Coronary artery (tissue), 2 donors: ENCODE data around the gene NTNG1.
"Not testable (repeated sequence)": the region's sequence is repeated elsewhere in the genome, so short reads cannot be mapped to it uniquely, and the experiment has no call there.

Experiments used
- DNase-seq: peaks from one replicate; pipeline ENCODE4 v3.0.0-alpha.2; 2017; ENCODE audit warnings: low spot score
- H3K27ac ChIP-seq, 2 donors: fragments of 200-600 bp; sonication (generic); one replicate each; pipeline ENCODE4 v1.5.1; 2016 to 2019
- H3K4me3 ChIP-seq: fragments of 200-600 bp; sonication (generic); 2 replicates; pipeline ENCODE4 v1.5.1; 2016; ENCODE audit warnings: mild to moderate bottlenecking, moderate library complexity
- TF ChIP-seq, protein P1 (sequence below): fragments of 200-600 bp; sonication (generic); IDR thresholded peaks from one replicate; pipeline ENCODE4 v1.5.1; 2019; ENCODE audit warnings: antibody characterized with exemption

Gene NTNG1

GRCh38 chr1:107232426-107232825, 91.6 kb downstream of the NTNG1 start:
- Histone ChIP-seq H3K4me3 (no peak overlapping the region), H3K27ac (no peak overlapping the region)
- TF ChIP-seq, protein P1, sequence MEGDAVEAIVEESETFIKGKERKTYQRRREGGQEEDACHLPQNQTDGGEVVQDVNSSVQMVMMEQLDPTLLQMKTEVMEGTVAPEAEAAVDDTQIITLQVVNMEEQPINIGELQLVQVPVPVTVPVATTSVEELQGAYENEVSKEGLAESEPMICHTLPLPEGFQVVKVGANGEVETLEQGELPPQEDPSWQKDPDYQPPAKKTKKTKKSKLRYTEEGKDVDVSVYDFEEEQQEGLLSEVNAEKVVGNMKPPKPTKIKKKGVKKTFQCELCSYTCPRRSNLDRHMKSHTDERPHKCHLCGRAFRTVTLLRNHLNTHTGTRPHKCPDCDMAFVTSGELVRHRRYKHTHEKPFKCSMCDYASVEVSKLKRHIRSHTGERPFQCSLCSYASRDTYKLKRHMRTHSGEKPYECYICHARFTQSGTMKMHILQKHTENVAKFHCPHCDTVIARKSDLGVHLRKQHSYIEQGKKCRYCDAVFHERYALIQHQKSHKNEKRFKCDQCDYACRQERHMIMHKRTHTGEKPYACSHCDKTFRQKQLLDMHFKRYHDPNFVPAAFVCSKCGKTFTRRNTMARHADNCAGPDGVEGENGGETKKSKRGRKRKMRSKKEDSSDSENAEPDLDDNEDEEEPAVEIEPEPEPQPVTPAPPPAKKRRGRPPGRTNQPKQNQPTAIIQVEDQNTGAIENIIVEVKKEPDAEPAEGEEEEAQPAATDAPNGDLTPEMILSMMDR: no peak
- no peak for DNase-seq

GRCh38 chr1:107236760-107237159, 95.9 kb downstream of the NTNG1 start:
- not testable (repeated sequence) for DNase-seq, H3K27ac ChIP-seq, H3K4me3 ChIP-seq

GRCh38 chr1:107243461-107243860, 102.6 kb downstream of the NTNG1 start:
- Histone ChIP-seq H3K27ac (no peak overlapping the region), H3K4me3 (no peak overlapping the region)
- TF ChIP-seq, protein P1: no peak
- no peak for DNase-seq

GRCh38 chr1:107244709-107245500, 104.1 kb downstream of the NTNG1 start:
- Histone ChIP-seq H3K4me3 (no peak overlapping the region), H3K27ac (no peak overlapping the region)
- TF ChIP-seq, protein P1: no peak
- DNase-seq: no peak

DNA sequence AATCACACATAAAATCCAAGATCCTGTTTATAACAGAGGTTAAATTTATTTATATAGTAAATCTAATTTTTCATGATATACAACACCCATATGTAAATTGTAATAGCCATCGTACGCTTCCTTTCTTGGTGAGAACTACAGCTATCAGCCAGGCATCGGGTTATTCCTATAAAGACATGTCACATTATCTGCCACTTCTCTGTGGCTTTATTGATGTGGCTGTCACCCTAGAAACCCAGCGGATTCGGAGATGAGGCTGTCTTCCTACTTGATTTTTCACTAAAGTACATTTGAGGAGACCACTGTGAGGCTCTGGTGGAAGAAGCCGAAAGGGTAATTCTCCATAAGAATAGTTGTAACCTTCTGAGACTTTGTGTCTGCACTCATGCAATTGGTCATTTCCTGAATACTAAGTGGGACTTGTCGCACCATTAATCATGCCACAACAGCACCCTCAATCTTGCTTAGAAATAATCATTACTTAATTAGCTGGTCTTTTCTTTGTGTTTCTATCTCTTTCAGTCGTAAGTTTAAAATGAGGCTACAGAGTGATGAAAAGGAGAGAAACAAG, 106.0 kb downstream of the NTNG1 start:
- no peak overlapping the region for H3K27ac ChIP-seq
- no peak for DNase-seq
- H3K4me3 ChIP-seq: no peak overlapping the region
- TF ChIP-seq, protein P1: no peak

GRCh38 chr1:107247679-107248078, 106.8 kb downstream of the NTNG1 start:
- no peak for DNase-seq
- H3K27ac ChIP-seq: no peak overlapping the region
- TF ChIP-seq, protein P1: no peak
- no peak overlapping the region for H3K4me3 ChIP-seq

- no peak for DNase-seq
- TF ChIP-seq, protein P1: no peak
- Histone ChIP-seq H3K4me3 (no peak overlapping the region), H3K27ac (no peak overlapping the region)
These were observed 109.3 kb downstream of the NTNG1 start for GRCh38 chr1:107250169-107250568.
